Peyer's patch (tissue), 4 donors: ENCODE measurements around the gene HVCN1.

ENCODE experiments used
- CTCF ChIP-seq, 6 experiments: fragments of 450-650 bp in 4 of 6; fragments of 200-600 bp in 2 of 6; sonication (generic) in 1 of 6; IDR thresholded peaks; one replicate each; pipeline ENCODE4 v1.5.1; 2017 to 2019; ENCODE audit warnings: antibody characterized with exemption in 6 of 6, mild to moderate bottlenecking in 3 of 6, moderate library complexity in 1 of 6
- POLR2A ChIP-seq, 2 donors: fragments of 450-650 bp; IDR thresholded peaks; one replicate each; pipeline ENCODE4 v1.5.1; 2017; ENCODE audit warnings: antibody characterized with exemption in 2 of 2, mild to moderate bottlenecking in 2 of 2, moderate library complexity in 2 of 2

- TF ChIP-seq CTCF (IDR thresholded peaks at IDR 0.05): no peak
- TF ChIP-seq POLR2A (IDR thresholded peaks at IDR 0.05): no peak
Observed at GRCh38 chr12:110708917-110709316, 20.0 kb upstream of the HVCN1 start.
